ENCODE data around the gene PLCG1.

Gene PLCG1

GRCh38 chr20:41169162-41169690 lies 31.9 kb downstream of the PLCG1 start:
- Histone ChIP-seq H3K4ac (ENCODE audit: low read depth, low read length) (no peak overlapping the region), H2AK5ac (ENCODE audit: low read length) (no peak overlapping the region), H3K4me2 (ENCODE audit: low read length) (no peak overlapping the region), H3K79me1 (ENCODE audit: low read length) (peaks cover 3% of the 10 kb centered on the region), H3K27me3 (ENCODE audit: insufficient read depth, low read length, poor library complexity) (no peaks in the 10 kb centered on the region), H4K5ac (ENCODE audit: low read length) (no peak overlapping the region), H3K36me3 (ENCODE audit: control insufficient read depth, insufficient read depth, low read length) (peaks cover 58% of the 10 kb centered on the region), H3K18ac (ENCODE audit: low read length) (no peak overlapping the region), H2BK5ac (ENCODE audit: low read length) (no peak overlapping the region), H3K23ac (ENCODE audit: low read length) (no peak overlapping the region), H3K79me2 (ENCODE audit: control insufficient read depth, insufficient read depth, low read length) (no peaks in the 10 kb centered on the region), H2BK15ac (replicated peaks; ENCODE audit: low read depth) (no peak overlapping the region), H3K9ac (ENCODE audit: low read length) (no peak overlapping the region), H3K56ac (ENCODE audit: low read length) (no peak overlapping the region), H3K4me1 (ENCODE audit: control insufficient read depth, low read depth, low read length) (no peaks in the 10 kb centered on the region), H3K27ac (ENCODE audit: low read depth, low read length) (no peak overlapping the region), H2BK120ac (ENCODE audit: low read depth, low read length) (no peak overlapping the region), H3K4me3 (ENCODE audit: low read length) (no peak overlapping the region), H4K8ac (ENCODE audit: low read depth, low read length) (no peak overlapping the region)
- no CpG with 5 or more reads among the region's 9 CpGs for WGBS (ENCODE audit: extremely low coverage, insufficient coverage, low lambda C conversion rate)
- DNase-seq: no peak

GRCh38 chr20:41169791-41170351 lies 32.5 kb downstream of the PLCG1 start:
- H3K4me3 ChIP-seq (ENCODE audit: low read length): no peak overlapping the region
- no peaks in the 10 kb centered on the region for H3K27me3 ChIP-seq (ENCODE audit: insufficient read depth, low read length, poor library complexity)
- H3K18ac ChIP-seq (ENCODE audit: low read length): no peak overlapping the region
- no peaks in the 10 kb centered on the region for H3K79me2 ChIP-seq (ENCODE audit: control insufficient read depth, insufficient read depth, low read length)
- peaks cover 61% of the 10 kb centered on the region for H3K36me3 ChIP-seq (ENCODE audit: control insufficient read depth, insufficient read depth, low read length)
- H3K56ac ChIP-seq (ENCODE audit: low read length): no peak overlapping the region
- DNase-seq: no peak
- H2BK120ac ChIP-seq (ENCODE audit: low read depth, low read length): no peak overlapping the region
- no CpG with 5 or more reads among the region's 14 CpGs for WGBS (ENCODE audit: extremely low coverage, insufficient coverage, low lambda C conversion rate)
- H3K23ac ChIP-seq (ENCODE audit: low read length): no peak overlapping the region
- no peak overlapping the region for H4K8ac ChIP-seq (ENCODE audit: low read depth, low read length)
- no peak overlapping the region for H3K4me2 ChIP-seq (ENCODE audit: low read length)
- no peak overlapping the region for H3K4ac ChIP-seq (ENCODE audit: low read depth, low read length)
- H4K5ac ChIP-seq (ENCODE audit: low read length): no peak overlapping the region
- H3K9ac ChIP-seq (ENCODE audit: low read length): no peak overlapping the region
- peaks cover 3% of the 10 kb centered on the region for H3K79me1 ChIP-seq (ENCODE audit: low read length)
- H3K27ac ChIP-seq (ENCODE audit: low read depth, low read length): no peak overlapping the region
- H2BK15ac ChIP-seq (replicated peaks; ENCODE audit: low read depth): no peak overlapping the region
- H3K4me1 ChIP-seq (ENCODE audit: control insufficient read depth, low read depth, low read length): no peaks in the 10 kb centered on the region
- H2BK5ac ChIP-seq (ENCODE audit: low read length): no peak overlapping the region
- no peak overlapping the region for H2AK5ac ChIP-seq (ENCODE audit: low read length)

GRCh38 chr20:41170386-41171105 lies 33.2 kb downstream of the PLCG1 start:
- H2BK15ac ChIP-seq (replicated peaks; ENCODE audit: low read depth): no peak overlapping the region
- no peak overlapping the region for H3K56ac ChIP-seq (ENCODE audit: low read length)
- no peak for DNase-seq
- 100% methylated on average over 1 of the region's 6 CpGs for WGBS (ENCODE audit: extremely low coverage, insufficient coverage, low lambda C conversion rate)
- H3K9ac ChIP-seq (ENCODE audit: low read length): no peak overlapping the region
- no peak overlapping the region for H2BK5ac ChIP-seq (ENCODE audit: low read length)
- no peak overlapping the region for H3K4ac ChIP-seq (ENCODE audit: low read depth, low read length)
- no peaks in the 10 kb centered on the region for H3K27me3 ChIP-seq (ENCODE audit: insufficient read depth, low read length, poor library complexity)
- H3K23ac ChIP-seq (ENCODE audit: low read length): no peak overlapping the region
- H3K27ac ChIP-seq (ENCODE audit: low read depth, low read length): no peak overlapping the region
- H2BK120ac ChIP-seq (ENCODE audit: low read depth, low read length): no peak overlapping the region
- no peak overlapping the region for H3K18ac ChIP-seq (ENCODE audit: low read length)
- no peaks in the 10 kb centered on the region for H3K79me2 ChIP-seq (ENCODE audit: control insufficient read depth, insufficient read depth, low read length)
- H3K36me3 ChIP-seq (ENCODE audit: control insufficient read depth, insufficient read depth, low read length): peaks cover 57% of the 10 kb centered on the region
- no peak overlapping the region for H4K8ac ChIP-seq (ENCODE audit: low read depth, low read length)
- H3K4me3 ChIP-seq (ENCODE audit: low read length): no peak overlapping the region
- H3K4me1 ChIP-seq (ENCODE audit: control insufficient read depth, low read depth, low read length): no peaks in the 10 kb centered on the region
- H4K5ac ChIP-seq (ENCODE audit: low read length): no peak overlapping the region
- H3K4me2 ChIP-seq (ENCODE audit: low read length): no peak overlapping the region
- H3K79me1 ChIP-seq (ENCODE audit: low read length): peaks cover 3% of the 10 kb centered on the region
- no peak overlapping the region for H2AK5ac ChIP-seq (ENCODE audit: low read length)

GRCh38 chr20:41171736-41172295 lies 34.5 kb downstream of the PLCG1 start:
- H3K18ac ChIP-seq (ENCODE audit: low read length): no peak overlapping the region
- no peak overlapping the region for H3K56ac ChIP-seq (ENCODE audit: low read length)
- no peaks in the 10 kb centered on the region for H3K4me1 ChIP-seq (ENCODE audit: control insufficient read depth, low read depth, low read length)
- no peak overlapping the region for H3K4ac ChIP-seq (ENCODE audit: low read depth, low read length)
- H3K27ac ChIP-seq (ENCODE audit: low read depth, low read length): no peak overlapping the region
- no peak overlapping the region for H4K8ac ChIP-seq (ENCODE audit: low read depth, low read length)
- H3K9ac ChIP-seq (ENCODE audit: low read length): no peak overlapping the region
- H2BK120ac ChIP-seq (ENCODE audit: low read depth, low read length): no peak overlapping the region
- H3K27me3 ChIP-seq (ENCODE audit: insufficient read depth, low read length, poor library complexity): no peaks in the 10 kb centered on the region
- no peak overlapping the region for H2BK15ac ChIP-seq (replicated peaks; ENCODE audit: low read depth)
- DNase-seq: no peak
- H4K5ac ChIP-seq (ENCODE audit: low read length): no peak overlapping the region
- H2BK5ac ChIP-seq (ENCODE audit: low read length): no peak overlapping the region
- H3K79me1 ChIP-seq (ENCODE audit: low read length): peaks cover 3% of the 10 kb centered on the region
- H3K4me3 ChIP-seq (ENCODE audit: low read length): no peak overlapping the region
- H3K23ac ChIP-seq (ENCODE audit: low read length): no peak overlapping the region
- no peaks in the 10 kb centered on the region for H3K79me2 ChIP-seq (ENCODE audit: control insufficient read depth, insufficient read depth, low read length)
- H3K36me3 ChIP-seq (ENCODE audit: control insufficient read depth, insufficient read depth, low read length): peaks cover 52% of the 10 kb centered on the region
- H2AK5ac ChIP-seq (ENCODE audit: low read length): no peak overlapping the region
- no peak overlapping the region for H3K4me2 ChIP-seq (ENCODE audit: low read length)
- WGBS (ENCODE audit: extremely low coverage, insufficient coverage, low lambda C conversion rate): no CpG with 5 or more reads among the region's 3 CpGs

GRCh38 chr20:41172296-41173140 lies 35.2 kb downstream of the PLCG1 start:
- no peaks in the 10 kb centered on the region for H3K79me2 ChIP-seq (ENCODE audit: control insufficient read depth, insufficient read depth, low read length)
- H3K23ac ChIP-seq (ENCODE audit: low read length): no peak overlapping the region
- no peak overlapping the region for H3K4me3 ChIP-seq (ENCODE audit: low read length)
- H2AK5ac ChIP-seq (ENCODE audit: low read length): no peak overlapping the region
- H2BK120ac ChIP-seq (ENCODE audit: low read depth, low read length): no peak overlapping the region
- peaks cover 3% of the 10 kb centered on the region for H3K79me1 ChIP-seq (ENCODE audit: low read length)
- no peaks in the 10 kb centered on the region for H3K4me1 ChIP-seq (ENCODE audit: control insufficient read depth, low read depth, low read length)
- no peak overlapping the region for H2BK15ac ChIP-seq (replicated peaks; ENCODE audit: low read depth)
- H3K27ac ChIP-seq (ENCODE audit: low read depth, low read length): no peak overlapping the region
- DNase-seq: no peak
- no peak overlapping the region for H3K4me2 ChIP-seq (ENCODE audit: low read length)
- no peak overlapping the region for H3K56ac ChIP-seq (ENCODE audit: low read length)
- no peak overlapping the region for H3K18ac ChIP-seq (ENCODE audit: low read length)
- no peaks in the 10 kb centered on the region for H3K27me3 ChIP-seq (ENCODE audit: insufficient read depth, low read length, poor library complexity)
- no peak overlapping the region for H3K9ac ChIP-seq (ENCODE audit: low read length)
- no peak overlapping the region for H3K4ac ChIP-seq (ENCODE audit: low read depth, low read length)
- WGBS (ENCODE audit: extremely low coverage, insufficient coverage, low lambda C conversion rate): no CpG with 5 or more reads among the region's 18 CpGs
- H4K8ac ChIP-seq (ENCODE audit: low read depth, low read length): no peak overlapping the region
- no peak overlapping the region for H4K5ac ChIP-seq (ENCODE audit: low read length)
- no peak overlapping the region for H2BK5ac ChIP-seq (ENCODE audit: low read length)
- peaks cover 53% of the 10 kb centered on the region for H3K36me3 ChIP-seq (ENCODE audit: control insufficient read depth, insufficient read depth, low read length)
